B cell (primary cell): ENCODE measurements around the gene COX7B. TPM values are rescaled to one million over a fixed set of nuclear protein-coding genes. Genes with fewer than 3 reads are reported as not detected.
"Not testable (repeated sequence)": the region's sequence is repeated elsewhere in the genome, so short reads cannot be mapped to it uniquely, and the experiment has no call there.

Experiments used
- ATAC-seq: fragments of 200-7000 bp; cut with Tn5 transposase; one replicate; pipeline ENCODE4 v1.10.0; 2021; ENCODE audit warnings: low read depth, mild to moderate bottlenecking, moderate number of reproducible peaks, moderate library complexity
- CTCF ChIA-PET: fragments of 350-600 bp; sonication (Branson Sonifier 250); formaldehyde crosslinking; loops from one replicate; lab custom pipeline; 2021; ENCODE audit warnings: antibody characterized with exemption, inconsistent platforms; lab: Charles Lee
- POLR2A ChIA-PET: fragments of 350-600 bp; sonication (Branson Sonifier 250); formaldehyde crosslinking; loops from one replicate; lab custom pipeline; 2021; ENCODE audit warnings: antibody characterized with exemption; lab: Charles Lee
- DNase-seq: peaks from one replicate; pipeline ENCODE4 v3.0.0; 2013
- H2AFZ ChIP-seq: 2 replicates; pipeline ENCODE4 v1.6.1; 2012; ENCODE audit warnings: mild to moderate bottlenecking, low read depth, low read length; ENCODE audit not compliant: insufficient read depth, poor library complexity, severe bottlenecking
- H3K27ac ChIP-seq, 2 donors: 1 replicate in 1 of 2; 2 replicates in 1 of 2; pipeline ENCODE4 v1.5.1; 2012 to 2013; ENCODE audit warnings: low read length in 2 of 2, mild to moderate bottlenecking in 2 of 2, moderate library complexity in 1 of 2
- H3K27me3 ChIP-seq, 4 experiments: fragments of 200-600 bp in 1 of 4; sonication (generic) in 1 of 4; replicated peaks in 1 of 4; 1 replicate in 2 of 4; 2 replicates in 2 of 4; pipeline versions ENCODE4 v1.6.1 to v1.7.0; 2013 to 2016; ENCODE audit warnings: low read length in 3 of 4, mild to moderate bottlenecking in 2 of 4, mixed read lengths in 1 of 4, moderate library complexity in 1 of 4; ENCODE audit not compliant: insufficient read depth in 4 of 4, control insufficient read depth in 3 of 4; ENCODE audit errors: control extremely low read depth in 1 of 4
- H3K36me3 ChIP-seq, 2 experiments: replicated peaks in 1 of 2; 1 replicate in 1 of 2; 2 replicates in 1 of 2; pipeline versions ENCODE4 v1.6.1 to v1.7.1; 2013; ENCODE audit warnings: low read length in 1 of 2; ENCODE audit not compliant: insufficient read depth in 2 of 2, control insufficient read depth in 1 of 2; ENCODE audit errors: control extremely low read depth in 1 of 2, extremely low read depth in 1 of 2
- H3K4me1 ChIP-seq, 2 donors: fragments of 200-600 bp in 1 of 2; sonication (generic) in 1 of 2; 1 replicate in 1 of 2; 2 replicates in 1 of 2; pipeline versions ENCODE4 v1.5.1 to v1.6.1; 2013 to 2017; ENCODE audit warnings: low read length in 2 of 2; ENCODE audit not compliant: control insufficient read depth in 2 of 2, insufficient read depth in 2 of 2
- H3K4me2 ChIP-seq: replicated peaks from 2 replicates; pipeline ENCODE3; 2012; ENCODE audit warnings: mild to moderate bottlenecking, low read depth, low read length; ENCODE audit not compliant: poor library complexity, severe bottlenecking
- H3K4me3 ChIP-seq, 5 experiments: fragments of 200-600 bp in 1 of 5; sonication (generic) in 1 of 5; 1 replicate in 3 of 5; 2 replicates in 2 of 5; pipeline versions ENCODE4 v1.5.1 to v1.7.0; 2011 to 2016; ENCODE audit warnings: low read length in 4 of 5, mild to moderate bottlenecking in 4 of 5, low read depth in 2 of 5, control low read depth in 1 of 5, moderate library complexity in 1 of 5; ENCODE audit not compliant: insufficient read depth in 1 of 5; ENCODE audit errors: control extremely low read depth in 1 of 5, extremely low read depth in 1 of 5
- H3K79me2 ChIP-seq: fragments of 200-600 bp; sonication (generic); one replicate; pipeline ENCODE4 v1.6.0; 2016; ENCODE audit warnings: low read length; ENCODE audit not compliant: control insufficient read depth, insufficient read depth
- H3K9ac ChIP-seq: fragments of 200-600 bp; sonication (generic); 2 replicates; pipeline ENCODE4 v1.6.1; 2017; ENCODE audit warnings: mild to moderate bottlenecking, low read length, moderate library complexity
- H3K9me3 ChIP-seq, 3 donors: one replicate each; pipeline versions ENCODE4 v1.6.1 to v1.7.1; 2013; ENCODE audit warnings: low read length in 2 of 3; ENCODE audit not compliant: control insufficient read depth in 2 of 3, insufficient read depth in 1 of 3; ENCODE audit errors: control extremely low read depth in 1 of 3
- H4K20me1 ChIP-seq: 2 replicates; pipeline ENCODE4 v1.6.0; 2012; ENCODE audit warnings: mild to moderate bottlenecking, low read length; ENCODE audit not compliant: insufficient read depth, control insufficient read depth, poor library complexity, severe bottlenecking
- H3K27ac Mint-ChIP-seq: one replicate; pipeline ENCODE4 v1.8.0; 2021; ENCODE audit warnings: mixed read lengths
- H3K27me3 Mint-ChIP-seq: one replicate; pipeline ENCODE4 v1.8.0; 2021; ENCODE audit warnings: mixed read lengths
- H3K4me1 Mint-ChIP-seq: one replicate; pipeline ENCODE4 v1.8.0; 2021; ENCODE audit warnings: mixed read lengths
- H3K4me3 Mint-ChIP-seq: one replicate; pipeline ENCODE4 v1.8.0; 2021; ENCODE audit warnings: mixed read lengths
- H3K9me3 Mint-ChIP-seq: one replicate; pipeline ENCODE4 v1.8.0; 2022; ENCODE audit warnings: mixed read lengths; ENCODE audit not compliant: insufficient read depth
- CTCF ChIP-seq: fragments of 200-600 bp; IDR thresholded peaks from one replicate; pipeline ENCODE4 v1.8.0; 2022; ENCODE audit warnings: antibody characterized with exemption, mild to moderate bottlenecking
- EZH2 ChIP-seq: IDR thresholded peaks from 2 replicates; pipeline ENCODE4 v1.6.1; 2012; ENCODE audit warnings: borderline replicate concordance, low read depth, mild to moderate bottlenecking, moderate library complexity, low read length; ENCODE audit not compliant: insufficient read depth, poor library complexity, severe bottlenecking
- WGBS: methylation state at CpG from one replicate; pipeline ENCODE4 v1.1.5; 2013; ENCODE audit warnings: missing lambda C conversion rate; ENCODE audit not compliant: insufficient coverage; 5-methylcytosine and 5-hydroxymethylcytosine counted together
- intact Hi-C: fragments of 100-400 bp; cut with micrococcal nuclease; formaldehyde crosslinking; loops from one replicate; pipeline ENCODE4 v1.10.0; 2022
- polyA plus RNA-seq: library from polyadenylated mRNA; depleted of rRNA; stranded (reverse); fragments of >200 nt; gene quantifications from 2 replicates; pipeline ENCODE4 v1.2.3, GENCODE V29; 2012
- total RNA-seq, 2 donors: library from RNA; stranded (reverse); fragments of 120-200 nt in 1 of 2; gene quantifications; 1 replicate in 1 of 2; 2 replicates in 1 of 2; pipeline versions ENCODE4 v1.2.3 to v1.2.4, GENCODE V29; 2013 to 2022

Gene COX7B
- total and polyA plus RNA-seq, 2 donors (not counting 1 experiment from before 2014, with no cell fraction given) = 91.1 to 352 TPM

GRCh38 chrX:77875372-77875771 lies 23.9 kb upstream of the COX7B start:
- no peak overlapping the region for H2AFZ ChIP-seq
- no peak overlapping the region for H3K27ac ChIP-seq
- no peaks in the 10 kb centered on the region for H3K4me1 ChIP-seq
- Mint-ChIP-seq H3K27me3 (no peaks in the 10 kb centered on the region), H3K4me3 (no peak overlapping the region), H3K9me3 (no peaks in the 10 kb centered on the region), H3K4me1 (no peaks in the 10 kb centered on the region), H3K27ac (no peak overlapping the region)
- TF ChIP-seq CTCF (no peak), EZH2 (no peak)
- H4K20me1 ChIP-seq = no peaks in the 10 kb centered on the region
- ATAC-seq (no peak), DNase-seq (no peak)
- ChIA-PET POLR2A (no interaction called here), CTCF (no interaction called here)
- peaks cover 0 to 11% of the 10 kb centered on the region in 2 experiments for H3K36me3 ChIP-seq
- H3K9me3 ChIP-seq = no peaks in the 10 kb centered on the region
- H3K4me2 ChIP-seq = no peak overlapping the region
- no peaks in the 10 kb centered on the region for H3K27me3 ChIP-seq
- peaks cover 5% of the 10 kb centered on the region for H3K79me2 ChIP-seq
- intact Hi-C loops = no loop called here
- no peak overlapping the region for H3K4me3 ChIP-seq
- no peak overlapping the region for H3K9ac ChIP-seq
- no CpG with 5 or more reads among the region's 8 CpGs for WGBS

DNA sequence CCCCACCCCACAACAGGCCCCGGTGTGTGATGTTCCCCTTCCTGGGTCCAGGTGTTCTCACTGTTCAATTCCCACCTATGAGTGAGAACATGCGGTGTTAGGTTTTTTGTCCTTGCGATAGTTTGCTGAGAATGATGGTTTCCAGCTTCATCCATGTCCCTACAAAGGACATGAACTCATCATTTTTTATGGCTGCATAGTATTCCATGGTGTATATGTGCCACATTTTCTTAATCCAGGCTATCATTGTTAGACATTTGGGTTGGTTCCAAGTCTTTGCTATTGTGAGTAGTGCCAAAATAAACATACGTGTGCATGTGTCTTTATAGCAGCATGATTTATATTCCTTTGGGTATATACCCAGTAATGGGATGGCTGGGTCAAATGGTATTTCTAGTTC lies 17.9 kb upstream of the COX7B start:
- H3K4me1 ChIP-seq, POLR2A ChIA-PET, H4K20me1 ChIP-seq, ATAC-seq, H3K4me1 Mint-ChIP-seq, H3K36me3 ChIP-seq, DNase-seq, intact Hi-C loops, H3K9ac ChIP-seq, H3K27ac Mint-ChIP-seq, H3K27me3 ChIP-seq, H3K27me3 Mint-ChIP-seq, H2AFZ ChIP-seq, H3K9me3 Mint-ChIP-seq, H3K4me3 ChIP-seq, H3K27ac ChIP-seq, H3K4me3 Mint-ChIP-seq, H3K4me2 ChIP-seq, H3K9me3 ChIP-seq, CTCF ChIA-PET: not testable (repeated sequence)
- no CpG with 5 or more reads among the region's 4 CpGs for WGBS
- H3K79me2 ChIP-seq = peaks cover 16% of the 10 kb centered on the region
